GM21737 (cell line): ENCODE results near the gene PALD1.
"Not testable (repeated sequence)": the region's sequence is repeated elsewhere in the genome, so short reads cannot be mapped to it uniquely, and the experiment has no call there.

Experiments
- ATAC-seq: cut with Tn5 transposase; IDR thresholded peaks from one replicate; pipeline ENCODE4 v1.9.1; 2021; ENCODE audit warnings: mild to moderate bottlenecking, moderate library complexity; ENCODE audit not compliant: unreplicated experiment

Gene PALD1

DNA sequence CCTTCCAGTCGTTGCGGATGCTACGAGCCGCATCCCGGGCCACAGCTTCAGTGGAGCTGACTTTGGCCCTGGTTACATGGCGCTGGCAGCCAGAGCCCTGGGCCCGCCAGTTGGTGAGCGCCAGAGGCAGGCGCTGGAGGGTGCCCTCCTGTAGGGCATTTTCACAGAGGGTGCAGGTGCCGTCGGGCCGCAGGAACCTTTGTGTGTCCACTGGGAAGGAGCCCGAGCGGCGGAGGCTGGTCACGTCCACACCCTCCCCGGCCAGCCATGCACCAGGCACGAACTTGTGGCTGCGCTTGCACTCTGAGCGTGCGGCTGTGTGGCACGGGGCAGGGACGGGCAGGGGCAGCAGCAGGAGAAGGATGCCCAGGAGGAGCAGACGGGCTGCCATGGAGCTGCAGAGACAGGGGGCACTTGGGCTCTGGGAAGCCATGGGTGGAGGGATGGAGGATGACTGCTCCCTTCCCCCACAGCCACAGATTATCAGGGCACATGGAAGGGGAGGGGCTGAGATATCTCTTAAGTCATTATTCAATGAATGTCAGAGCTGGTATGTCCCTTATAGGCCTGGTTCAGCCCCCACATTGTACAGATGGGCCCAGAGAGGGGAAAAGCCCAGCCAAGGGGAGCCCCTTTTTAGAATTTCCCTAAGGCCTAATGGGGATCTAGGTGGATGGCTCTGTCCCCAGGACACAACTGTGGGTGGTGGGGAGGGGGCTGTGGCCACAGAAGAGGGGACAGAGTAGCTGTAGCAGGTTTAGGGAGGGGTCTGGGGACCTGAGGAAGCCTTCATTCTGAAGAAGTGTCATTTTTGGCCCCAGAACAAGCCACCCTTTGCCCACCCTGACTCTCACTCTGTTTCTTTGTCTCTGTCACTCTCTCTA, 122.2 kb downstream of the PALD1 start:
- ATAC-seq: no peak

DNA sequence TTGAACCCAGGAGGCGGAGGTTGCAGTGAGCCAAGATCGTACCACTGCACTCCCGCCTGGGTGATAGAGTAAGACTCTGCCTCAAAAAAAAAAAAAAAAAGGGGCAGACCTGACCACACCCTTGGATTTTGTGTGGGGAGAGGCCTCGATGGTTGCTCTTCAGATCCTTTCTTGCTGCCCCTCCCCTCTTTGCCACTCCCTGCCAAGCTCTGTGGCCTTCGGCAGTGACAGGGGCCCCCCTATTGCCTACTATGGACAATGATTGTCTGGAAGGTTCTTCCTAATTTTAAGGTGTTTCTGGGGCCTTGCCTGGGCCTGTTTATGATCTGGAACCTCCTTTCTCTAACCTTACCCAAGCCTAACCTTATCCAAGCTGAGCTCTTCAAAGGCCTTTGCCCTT, 123.2 kb downstream of the PALD1 start:
- no peak for ATAC-seq

DNA sequence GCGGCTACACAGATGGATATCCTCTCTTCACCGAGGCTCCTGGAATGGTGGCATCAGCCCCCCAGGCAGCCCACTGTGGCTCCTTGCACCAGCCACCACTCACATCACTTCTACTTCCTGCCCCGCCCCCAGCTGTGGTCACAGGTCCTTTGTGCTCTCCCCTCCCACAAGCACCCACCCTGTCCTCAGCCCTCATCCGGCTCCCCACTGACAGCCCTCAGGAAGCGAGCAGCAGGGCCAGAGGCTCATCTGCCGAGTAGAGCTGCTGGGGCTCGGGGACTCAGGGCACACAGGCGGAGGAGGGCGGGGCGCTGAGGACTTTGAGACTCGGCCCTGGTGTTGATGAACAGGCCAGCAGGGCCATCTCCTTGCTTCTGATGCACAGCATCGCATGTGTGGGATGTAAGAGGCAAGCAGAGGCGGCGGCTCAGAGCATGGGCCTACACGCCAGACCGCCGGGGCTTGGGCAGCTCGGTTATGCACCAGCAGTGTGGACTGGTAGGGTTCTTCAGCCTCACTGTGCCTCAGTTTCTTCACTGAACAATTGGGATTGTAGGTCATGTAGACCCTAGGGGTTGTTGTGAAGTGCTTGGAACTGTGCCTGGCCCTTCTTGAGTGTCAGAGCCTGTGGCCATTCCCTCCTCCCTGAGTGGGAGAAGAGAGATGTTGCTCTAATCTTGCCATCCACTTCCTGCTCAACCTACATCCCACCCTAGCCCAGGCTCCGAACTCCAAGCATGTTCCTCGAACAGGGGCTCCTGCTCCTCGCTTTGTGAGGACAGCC, 124.3 kb downstream of the PALD1 start, which contains the start of gene PRF1:
Gene PRF1, minus strand, starts transcription at position 77 of the 784 bp plus-strand sequence. CDS start 1,839 bp downstream, outside the sequence.
- ATAC-seq: no peak

DNA sequence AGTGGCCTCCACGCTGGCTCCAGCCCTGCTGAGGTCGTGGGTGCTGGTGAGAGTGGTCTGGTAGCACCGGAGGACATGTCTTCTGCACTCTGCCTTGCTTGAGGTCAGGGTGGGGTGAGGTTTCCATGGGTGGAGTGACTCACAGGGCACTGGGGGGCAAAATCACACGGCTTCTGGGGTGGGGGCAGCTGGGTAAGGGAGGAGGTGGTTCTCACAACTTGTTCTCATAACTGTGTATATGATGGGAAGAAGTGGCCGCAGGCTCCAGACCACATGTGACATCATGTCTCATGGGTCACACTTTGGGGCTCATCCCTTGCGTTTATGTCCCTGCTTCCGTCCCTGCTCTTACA, 124.9 kb downstream of the PALD1 start:
- no peak for ATAC-seq

- ATAC-seq: no peak
These were observed 125.5 kb downstream of the PALD1 start for GRCh38 chr10:70604106-70604505.

DNA sequence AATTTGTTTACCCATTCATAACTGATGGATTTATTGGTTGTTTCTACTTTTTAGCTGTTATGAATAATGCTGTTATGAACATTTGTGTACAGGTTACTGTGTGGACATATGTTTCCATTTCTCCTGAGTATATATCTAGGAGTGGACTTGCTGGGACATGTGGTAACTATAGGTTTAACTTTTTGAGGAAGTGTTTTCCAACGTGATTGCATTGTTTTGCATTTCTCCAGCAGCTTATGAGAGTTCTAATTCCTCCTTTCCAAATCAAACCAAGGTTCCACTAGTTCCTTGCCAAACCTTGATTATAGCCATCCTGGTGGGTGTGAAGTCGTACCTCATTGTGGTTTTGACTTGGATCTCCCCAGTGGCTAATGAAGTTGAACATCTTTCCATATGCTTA, 126.6 kb downstream of the PALD1 start:
- ATAC-seq: no peak

DNA sequence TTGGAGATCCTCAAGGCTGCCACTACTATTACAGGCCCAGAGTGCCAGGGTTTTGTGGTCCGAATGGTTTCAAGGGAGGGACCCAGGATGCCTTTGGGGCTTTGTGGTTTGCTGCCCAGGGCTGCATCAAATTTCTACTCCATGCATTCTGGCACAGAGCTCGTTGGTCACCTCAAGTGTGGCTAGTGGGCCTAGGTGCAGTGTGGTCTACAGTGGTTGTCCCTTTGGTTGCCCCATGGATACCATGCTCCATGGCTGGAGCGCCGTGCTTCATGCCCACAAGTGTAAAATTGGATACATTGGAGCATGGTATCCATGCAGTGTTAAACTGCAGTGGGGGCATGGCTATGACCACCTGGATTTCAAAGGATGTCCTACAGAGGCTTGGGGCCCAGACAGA, 129.4 kb downstream of the PALD1 start:
- ATAC-seq: no peak

- no peak for ATAC-seq
These were observed 135.4 kb downstream of the PALD1 start for GRCh38 chr10:70613941-70614340.

GRCh38 chr10:70614364-70614763, 135.8 kb downstream of the PALD1 start:
- not testable (repeated sequence) for ATAC-seq

DNA sequence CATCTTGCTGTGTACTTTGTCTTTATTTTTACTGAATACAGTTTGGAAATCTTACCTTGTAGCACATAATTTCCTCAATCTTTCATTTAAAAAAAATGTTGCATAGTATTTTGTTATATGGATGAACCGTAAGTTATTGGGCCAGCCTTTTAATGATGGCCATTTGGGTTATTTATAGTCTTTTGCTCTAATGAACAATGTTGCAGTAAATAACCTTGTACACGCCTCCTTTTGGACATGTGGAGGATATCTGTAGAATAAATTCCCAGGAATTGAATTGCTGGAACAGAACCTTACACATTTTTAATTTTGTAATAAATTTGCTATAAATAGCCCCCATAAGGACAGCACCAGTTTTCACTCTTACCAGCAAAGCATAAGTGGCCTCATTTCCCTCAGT, 136.6 kb downstream of the PALD1 start:
- ATAC-seq: no peak

DNA sequence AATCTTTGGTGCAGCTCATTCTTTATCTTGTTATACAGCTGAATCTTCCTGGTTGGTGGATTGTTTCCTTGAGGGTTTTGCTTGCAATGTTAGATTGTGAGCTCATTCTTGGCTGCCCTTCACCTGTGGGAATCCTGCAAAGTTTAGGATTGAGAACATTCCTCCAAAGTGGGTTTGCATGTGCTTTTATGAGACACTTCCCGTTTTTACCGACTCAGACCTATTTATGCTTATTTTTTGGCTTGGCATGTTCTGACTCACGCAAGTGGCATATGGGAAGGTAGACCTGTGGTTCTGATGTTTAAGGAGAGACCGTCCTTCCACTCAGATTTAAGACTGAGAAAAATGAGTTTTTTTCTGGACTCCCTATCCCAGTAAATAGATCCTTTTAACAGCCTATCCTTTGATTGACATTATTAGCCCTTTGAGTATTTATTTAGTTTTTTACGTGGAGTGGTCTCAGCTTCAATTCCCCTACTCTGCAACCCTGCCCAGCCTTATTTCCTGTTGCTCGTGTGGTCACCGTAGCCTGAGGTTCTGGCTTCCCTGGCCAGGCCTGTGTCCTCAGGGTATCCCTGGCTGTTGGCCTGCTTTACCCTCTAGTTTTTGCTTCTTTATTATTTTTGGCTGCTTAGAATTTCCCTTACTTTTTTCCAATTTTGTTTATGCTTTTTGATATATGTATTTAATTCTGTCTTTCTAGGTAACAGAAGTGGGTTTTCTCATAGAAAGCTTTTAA, 137.4 kb downstream of the PALD1 start:
- no peak for ATAC-seq

- ATAC-seq: no peak
These were observed 138.2 kb downstream of the PALD1 start for GRCh38 chr10:70616761-70617160.
